ENCODE results near the gene ANO3. TPM values are rescaled to one million over a fixed set of nuclear protein-coding genes. Genes with fewer than 3 reads are reported as not detected.

Gene ANO3
- total and polyA plus RNA-seq, 2 of the 8 experiments (the other 6 are each of a cell fraction or from before 2014, with no cell fraction given) = not detected

DNA sequence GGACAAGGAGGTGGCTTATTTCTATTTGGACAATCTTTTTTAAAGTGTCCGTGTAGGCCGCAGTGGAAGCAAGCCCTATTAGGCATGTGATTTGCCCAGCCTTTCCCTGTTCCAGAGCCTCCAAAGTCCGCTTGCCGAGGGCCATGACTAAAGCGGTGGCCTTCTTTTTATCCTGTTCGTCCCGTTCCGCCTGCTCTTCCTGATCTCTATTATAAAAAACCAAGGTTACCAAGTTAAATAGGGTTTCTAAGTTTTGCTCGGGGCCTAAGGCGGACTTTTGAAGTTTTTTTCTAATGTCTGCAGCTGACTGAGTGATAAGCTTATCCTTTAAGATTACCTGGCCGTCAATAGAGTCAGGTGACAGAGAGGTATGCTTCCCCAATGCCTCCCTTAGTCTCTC, 261.8 kb downstream of the ANO3 start:
- DNase-seq (ENCODE audit: low read depth in 1 of 2, low spot score in 2 of 2) (no peak), FAIRE-seq (no peak)
- Histone ChIP-seq H4K5ac (ENCODE audit: insufficient read length, low read depth, low read length) (no peak overlapping the region), H2BK20ac (ENCODE audit: low read length) (no peak overlapping the region), H3K4me3 (ENCODE audit: extremely low read depth in 1 of 4, insufficient read depth in 2 of 4, low read depth in 3 of 4, low read length in 4 of 4) (no peak overlapping the region), H2BK12ac (ENCODE audit: low read depth, low read length) (no peak overlapping the region), H4K20me1 (replicated peaks in 1 of 2; ENCODE audit: control insufficient read depth in 1 of 2, insufficient read depth in 2 of 2, low read length in 2 of 2) (no peaks in the 10 kb centered on the region), H2BK5ac (ENCODE audit: low read depth, low read length) (no peak overlapping the region), H3K9me3 (ENCODE audit: insufficient read depth in 2 of 2, low read depth in 1 of 2, low read length in 1 of 2) (no peaks in the 10 kb centered on the region), H3K4me2 (ENCODE audit: insufficient read depth in 1 of 2, low read depth in 2 of 2, low read length in 2 of 2) (no peak overlapping the region), H3K23ac (ENCODE audit: insufficient read length) (no peak overlapping the region), H2AK5ac (ENCODE audit: low read depth, low read length) (no peak overlapping the region), H3K79me1 (ENCODE audit: low read depth, low read length) (no peaks in the 10 kb centered on the region), H3K56ac (replicated peaks; ENCODE audit: insufficient read length, low read depth, low read length) (no peak overlapping the region), H3K23me2 (ENCODE audit: low read depth, low read length) (no peaks in the 10 kb centered on the region), H3K4ac (replicated peaks; ENCODE audit: insufficient read length, low read depth, low read length) (no peak overlapping the region), H3K79me2 (ENCODE audit: control insufficient read depth in 1 of 2, insufficient read depth in 2 of 2, low read length in 2 of 2) (no peaks in the 10 kb centered on the region), H3K4me1 (replicated peaks in 1 of 4; ENCODE audit: control insufficient read depth in 3 of 4, insufficient read depth in 4 of 4, low read length in 3 of 4) (no peaks in the 10 kb centered on the region; a peak in 1 of 7 replicates), H3K36me3 (ENCODE audit: control insufficient read depth in 2 of 4, insufficient read depth in 4 of 4, low read length in 3 of 4) (no peaks in the 10 kb centered on the region), H2BK15ac (ENCODE audit: low read length) (no peak overlapping the region), H4K91ac (replicated peaks; ENCODE audit: insufficient read length, low read length) (no peak overlapping the region), H4K8ac (ENCODE audit: extremely low read depth, insufficient read depth, low read length) (no peak overlapping the region), H3K27me3 (replicated peaks in 1 of 4; ENCODE audit: control insufficient read depth in 3 of 4, extremely low read depth in 1 of 4, insufficient read depth in 3 of 4, low read length in 3 of 4) (no peaks in the 10 kb centered on the region), H2AFZ (ENCODE audit: low read length) (no peak overlapping the region), H3K14ac (ENCODE audit: insufficient read length) (no peak overlapping the region), H3K27ac (ENCODE audit: low read depth, low read length) (no peak overlapping the region), H3K9ac (replicated peaks in 1 of 4; ENCODE audit: extremely low read depth in 1 of 4, low read depth in 3 of 4, low read length in 3 of 4) (no peak overlapping the region), H2BK120ac (replicated peaks; ENCODE audit: low read depth, low read length) (no peak overlapping the region), H3K18ac (ENCODE audit: extremely low read depth, low read length) (no peak overlapping the region)
- ChIA-PET CTCF (ENCODE audit: partially characterized antibody) (no interaction called here), POLR2A (ENCODE audit: partially characterized antibody) (no interaction called here)
- TF ChIP-seq, protein P1, sequence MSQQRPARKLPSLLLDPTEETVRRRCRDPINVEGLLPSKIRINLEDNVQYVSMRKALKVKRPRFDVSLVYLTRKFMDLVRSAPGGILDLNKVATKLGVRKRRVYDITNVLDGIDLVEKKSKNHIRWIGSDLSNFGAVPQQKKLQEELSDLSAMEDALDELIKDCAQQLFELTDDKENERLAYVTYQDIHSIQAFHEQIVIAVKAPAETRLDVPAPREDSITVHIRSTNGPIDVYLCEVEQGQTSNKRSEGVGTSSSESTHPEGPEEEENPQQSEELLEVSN (IDR thresholded peaks at IDR 0.05) = no peak
- TF ChIP-seq NRF1 (IDR thresholded peaks at IDR 0.05; ENCODE audit: low read depth, low read length) (no peak), RNF2 (IDR thresholded peaks at IDR 0.05; ENCODE audit: borderline replicate concordance, low read depth, low read length, missing control alignments, poor library complexity, severe bottlenecking) (no peak), KDM4A (IDR thresholded peaks at IDR 0.05; ENCODE audit: low read depth, low read length, severe bottlenecking) (no peak)
- 97% methylated on average over 11 of the region's 11 CpGs; no CpG with 5 or more reads in 1 of the 2 experiments for WGBS, 2 experiments (ENCODE audit: extremely low coverage in 1 of 2, insufficient coverage in 1 of 2, insufficient read length in 1 of 2, insufficient replicate concordance in 2 of 2, low coverage in 1 of 2, low lambda C conversion rate in 2 of 2, missing lambda C conversion rate in 1 of 2)
